HUDEP-2 (cell line): ENCODE data around the gene PROP1.
"Not testable (repeated sequence)": the region's sequence is repeated elsewhere in the genome, so short reads cannot be mapped to it uniquely, and the experiment has no call there.

Experiments
- DNase-seq, 76 experiments: peaks; one replicate each; lab custom pipeline; 2025; ENCODE audit not compliant: unreplicated experiment in 76 of 76; lab: John Stamatoyannopoulos, UW

Gene PROP1

GRCh38 chr5:177995691-177996595, at the start of gene PROP1:
PROP1 (minus strand) TSS chr5:177996242; CDS start chr5:177995933, 309 bp downstream.
- no peak for DNase-seq

- DNase-seq, result not testable (repeated sequence)
These were observed 23.5 kb upstream of the PROP1 start for GRCh38 chr5:178019379-178020030.

DNA sequence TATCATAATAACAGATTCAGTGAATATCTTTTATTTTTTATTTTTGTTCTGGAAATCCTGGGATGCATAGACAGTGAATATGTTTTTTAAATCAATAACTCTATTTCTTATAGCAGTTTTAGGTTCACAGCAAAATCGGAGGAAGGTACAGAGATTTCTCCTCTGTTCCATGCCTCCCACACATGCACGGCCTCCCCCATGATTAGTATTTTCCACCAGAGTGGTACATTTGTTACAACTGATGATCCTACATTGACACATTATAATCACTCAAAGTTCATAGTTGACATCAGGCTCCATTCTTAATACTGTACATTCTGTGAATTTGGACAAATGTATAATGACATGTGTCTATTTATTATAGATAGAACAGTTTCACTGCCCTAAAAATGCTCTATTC, 16.7 kb upstream of the PROP1 start:
- not testable (repeated sequence) for DNase-seq

DNA sequence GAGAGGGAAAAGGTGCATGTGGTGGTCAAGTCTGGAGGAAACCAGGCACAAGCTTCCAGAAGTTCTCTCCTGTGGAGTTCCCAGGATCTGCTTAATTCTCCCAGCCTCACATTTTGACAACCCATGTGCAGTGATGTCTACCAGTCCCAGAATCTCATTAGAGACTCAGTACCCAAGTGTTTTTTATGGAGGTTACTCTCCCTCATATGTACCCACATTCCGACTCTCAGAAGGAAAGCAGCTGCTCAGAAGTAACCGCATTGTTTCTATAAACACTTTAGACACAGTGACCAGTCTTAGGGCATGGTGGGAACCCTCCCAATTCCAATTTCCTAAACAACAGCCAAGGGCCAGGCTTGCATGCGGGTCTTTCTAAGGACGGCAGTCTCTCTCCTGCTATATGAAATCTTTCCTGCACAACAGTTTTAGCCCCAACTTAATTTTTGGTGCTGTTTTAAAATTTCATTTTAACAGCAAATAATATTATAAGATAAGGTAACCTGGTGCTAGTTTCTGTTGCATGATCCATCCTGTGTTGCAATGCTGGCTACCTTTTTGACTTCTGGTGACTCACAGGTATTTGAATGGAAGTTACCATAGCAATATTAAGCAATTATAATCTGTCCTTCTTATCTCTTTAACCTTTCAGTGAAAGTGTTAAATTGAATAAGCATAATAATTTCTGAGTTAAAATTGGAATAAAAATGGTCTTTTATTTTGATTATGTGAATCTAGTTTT, 15.9 kb upstream of the PROP1 start:
- not testable (repeated sequence) for DNase-seq

GRCh38 chr5:178007272-178007671, 11.2 kb upstream of the PROP1 start:
- not testable (repeated sequence) for DNase-seq

GRCh38 chr5:178006536-178007231, 10.6 kb upstream of the PROP1 start:
- DNase-seq, result not testable (repeated sequence)

GRCh38 chr5:178006181-178006535, 10.1 kb upstream of the PROP1 start:
- DNase-seq, result not testable (repeated sequence)

GRCh38 chr5:177997846-177998245, 1.8 kb upstream of the PROP1 start:
- DNase-seq, result no peak

GRCh38 chr5:177997319-177997670, 1.3 kb upstream of the PROP1 start:
- peak in 1 of 76 experiments; percentile 24 for DNase-seq

DNA sequence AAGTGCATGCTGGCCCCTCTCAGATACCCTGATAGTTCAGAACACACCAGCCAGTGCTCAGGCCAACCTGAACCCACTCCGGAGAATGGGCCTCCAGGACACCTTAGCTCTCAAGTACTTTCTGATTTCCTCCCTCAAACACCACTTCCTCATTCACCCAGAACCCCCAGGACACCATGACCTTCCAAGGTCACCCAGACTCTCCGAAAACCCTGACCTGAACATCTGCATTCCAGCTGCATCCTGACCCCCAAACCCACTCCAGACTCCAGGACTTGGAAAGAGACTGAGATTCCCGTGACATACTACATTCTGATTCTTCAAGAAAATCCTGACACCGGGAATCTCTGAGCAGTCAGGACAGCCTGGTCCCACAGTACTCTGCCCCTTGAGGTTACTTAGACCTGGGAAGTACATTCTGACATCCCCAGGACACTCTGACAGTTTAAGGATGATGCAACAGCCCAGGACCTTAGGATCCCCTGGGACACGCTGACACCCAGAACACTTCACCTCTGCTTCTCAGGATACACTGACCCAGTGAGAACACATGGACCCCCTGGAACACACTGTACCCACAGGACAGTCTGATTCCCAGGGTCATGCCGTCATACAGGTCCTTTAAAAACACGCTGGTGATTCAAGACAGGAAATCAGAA, 747 bp upstream of the PROP1 start:
- DNase-seq, result no peak

GRCh38 chr5:177994561-177995190, 1.4 kb downstream of the PROP1 start:
- DNase-seq, result no peak

GRCh38 chr5:177994063-177994462, 2.0 kb downstream of the PROP1 start:
- no peak for DNase-seq

DNA sequence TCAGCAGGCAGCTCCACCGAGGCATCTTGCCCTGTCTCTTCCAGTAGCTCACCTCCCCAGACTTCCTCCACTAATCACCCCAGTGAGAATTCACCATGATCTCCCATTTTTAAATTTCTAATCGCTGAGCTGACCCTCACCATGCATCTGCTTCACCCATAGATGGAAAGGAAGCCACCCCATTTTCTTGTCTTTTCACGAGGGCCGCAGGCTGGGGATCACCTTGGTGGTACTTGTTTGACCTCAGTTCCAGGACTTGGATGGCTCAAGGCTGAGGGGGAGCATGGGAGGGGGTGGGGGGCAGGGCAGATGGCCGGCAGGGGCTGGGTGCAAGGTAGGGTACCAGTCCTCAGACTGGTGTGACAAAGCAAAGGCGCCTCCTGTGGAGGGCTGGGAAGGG, 3.6 kb downstream of the PROP1 start:
- DNase-seq, result no peak

DNA sequence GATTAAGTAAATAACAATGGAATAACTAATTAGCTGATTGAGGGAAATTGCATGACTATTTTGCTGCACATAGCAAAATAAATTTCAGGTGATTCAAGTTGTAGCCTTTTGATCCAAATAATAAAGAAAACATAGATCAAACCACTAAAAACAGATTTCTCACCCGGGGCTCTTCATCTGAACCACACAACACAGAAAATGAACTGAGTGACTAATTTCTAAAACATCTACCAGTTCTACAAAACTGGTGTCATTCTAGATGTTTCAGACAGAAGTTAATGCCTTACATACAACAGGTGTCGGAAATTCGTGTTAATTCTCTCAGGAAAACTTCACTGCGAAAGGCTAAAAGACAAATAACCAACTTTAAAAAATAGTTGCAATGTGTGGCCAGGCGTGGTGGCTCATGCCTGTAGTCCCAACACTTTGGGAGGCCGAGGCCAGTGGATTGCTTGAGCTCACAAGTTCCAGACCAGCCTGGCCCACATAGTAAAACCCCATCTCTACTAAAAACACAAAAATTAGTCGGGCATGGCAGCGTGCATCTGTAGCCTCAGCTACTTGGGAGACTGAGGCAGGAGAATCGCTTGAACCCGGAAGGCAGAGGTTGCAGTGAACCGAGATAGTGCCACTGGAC, 6.9 kb downstream of the PROP1 start:
- DNase-seq, result no peak

- no peak for DNase-seq
These were observed 8.7 kb downstream of the PROP1 start for GRCh38 chr5:177987326-177987725.

GRCh38 chr5:177985430-177986040, 10.5 kb downstream of the PROP1 start:
- DNase-seq, result no peak

DNA sequence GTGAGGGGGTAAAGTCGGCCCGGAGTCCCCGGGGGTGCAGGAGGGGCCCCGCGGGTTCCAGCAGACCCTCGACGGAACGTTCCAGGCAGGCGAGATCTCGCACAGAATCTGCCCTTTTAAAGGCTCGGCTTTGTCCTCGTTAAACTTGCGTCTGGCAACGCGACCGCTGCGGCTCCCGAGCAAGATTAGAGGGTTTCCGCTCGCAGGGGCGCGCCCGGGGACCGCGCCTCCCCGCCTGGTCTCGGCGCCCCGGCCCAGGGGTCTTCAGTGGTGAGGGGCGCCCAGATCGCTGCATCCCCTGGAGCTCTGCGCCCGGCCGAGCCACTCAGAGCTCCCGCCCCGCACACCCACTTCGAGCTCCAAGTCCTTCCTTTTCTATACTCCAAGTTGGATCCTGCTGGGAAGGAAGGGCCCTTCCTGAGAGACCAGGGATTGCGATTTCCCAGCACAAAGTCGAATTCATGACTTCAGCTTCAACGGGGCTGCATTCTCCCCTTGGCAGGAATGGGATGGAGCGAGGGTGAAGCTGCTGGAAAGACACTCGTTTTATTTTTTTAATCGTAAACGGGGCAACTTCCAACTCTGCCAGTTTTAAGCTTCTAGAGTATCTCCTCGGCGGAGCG, 11.3 kb downstream of the PROP1 start:
- no peak for DNase-seq

DNA sequence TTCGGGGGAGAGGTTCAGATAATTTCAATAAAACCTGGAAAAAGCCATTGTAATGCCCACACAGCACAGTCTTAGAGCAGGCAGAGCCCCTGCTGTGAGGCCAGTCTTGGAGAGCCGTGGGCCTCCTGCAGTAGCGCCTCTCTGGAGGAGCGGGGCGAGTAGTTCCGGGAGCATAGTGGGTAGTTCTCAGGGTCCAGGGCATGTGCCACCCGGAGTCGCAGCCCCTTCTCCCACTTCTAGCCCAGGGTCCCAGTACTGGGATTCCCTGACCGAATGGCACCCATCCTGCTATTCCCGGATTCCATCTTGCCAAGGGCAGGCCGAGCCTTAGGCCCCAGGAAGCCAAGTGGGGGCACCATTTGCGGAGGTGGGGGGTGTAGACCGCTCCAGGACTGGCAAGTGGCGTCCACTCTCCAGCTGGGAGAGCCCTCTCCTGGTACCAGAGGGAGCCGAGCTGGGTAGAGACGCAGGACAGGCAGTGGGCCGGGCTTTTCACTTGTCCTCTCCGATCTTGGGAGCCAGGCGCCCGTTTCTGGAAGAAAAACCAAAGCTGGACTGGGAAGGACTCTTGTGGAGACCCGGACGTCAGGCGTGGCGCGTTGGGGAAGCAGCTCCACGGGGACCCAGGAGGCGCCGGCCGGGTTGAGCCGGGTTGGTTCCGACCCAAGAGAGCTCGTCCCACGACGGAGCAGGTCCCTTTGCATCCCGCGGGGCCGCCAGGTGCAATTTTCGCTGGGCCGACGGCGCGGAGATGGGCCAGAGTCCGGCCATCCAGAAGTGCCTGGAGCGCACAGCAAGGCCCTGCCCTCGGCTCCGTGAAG, 12.1 kb downstream of the PROP1 start:
- DNase-seq, result no peak
